GM18519 (cell line): Measurements from ENCODE around the gene TENT5A.
"Not testable (repeated sequence)": the region's sequence is repeated elsewhere in the genome, so short reads cannot be mapped to it uniquely, and the experiment has no call there.

Source experiments
- ATAC-seq: cut with Tn5 transposase; IDR thresholded peaks from one replicate; pipeline ENCODE4 v1.9.1; 2021; ENCODE audit warnings: mild to moderate bottlenecking, moderate library complexity; ENCODE audit not compliant: unreplicated experiment, low FRiP score

Gene TENT5A

DNA sequence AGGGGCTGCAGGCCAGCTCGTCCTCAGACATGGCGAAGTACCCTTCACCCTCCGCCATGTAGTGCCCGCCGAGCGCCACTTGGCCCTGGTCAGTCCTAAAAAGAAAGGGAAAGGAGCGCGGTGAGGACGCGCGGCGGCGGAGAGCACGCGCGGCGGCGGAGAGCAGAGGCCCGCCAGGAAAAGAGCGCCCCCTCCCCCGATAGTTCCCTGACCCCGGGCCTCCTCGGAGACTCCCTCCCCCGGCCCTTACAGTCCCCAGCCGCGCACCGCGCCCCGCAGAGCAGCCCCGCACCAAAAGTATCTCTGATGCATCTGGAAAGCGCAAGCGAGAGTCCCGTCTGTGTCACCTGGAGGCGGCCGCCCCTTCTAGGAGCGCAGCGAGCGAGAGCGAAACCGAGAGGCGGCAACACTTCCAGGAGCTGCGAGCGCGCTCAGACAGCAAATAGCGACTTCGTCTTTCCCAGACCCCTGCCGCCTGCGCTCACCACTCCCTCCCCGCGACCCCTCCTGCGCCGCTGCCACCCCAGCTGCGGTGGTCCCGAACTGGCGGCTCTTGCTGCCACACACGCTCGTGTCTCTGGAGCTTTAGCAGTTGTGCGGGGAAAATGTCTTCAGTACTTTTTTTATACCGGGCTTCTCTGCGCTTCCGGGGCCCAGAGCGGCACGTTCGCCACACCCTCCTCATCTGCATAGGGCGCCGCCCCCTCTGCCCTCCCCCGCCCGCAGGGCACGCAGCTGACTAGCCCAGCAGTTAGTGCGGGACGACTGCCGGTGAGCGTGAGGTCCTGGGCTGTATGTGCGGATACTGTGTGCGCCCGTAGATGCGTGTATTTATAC, at the start of gene TENT5A:
Gene TENT5A, minus strand, starts transcription at position 598 of the 837 bp plus-strand sequence. Its CDS starts 540 bp downstream, at position 58.
- peak; percentile 51 for ATAC-seq

DNA sequence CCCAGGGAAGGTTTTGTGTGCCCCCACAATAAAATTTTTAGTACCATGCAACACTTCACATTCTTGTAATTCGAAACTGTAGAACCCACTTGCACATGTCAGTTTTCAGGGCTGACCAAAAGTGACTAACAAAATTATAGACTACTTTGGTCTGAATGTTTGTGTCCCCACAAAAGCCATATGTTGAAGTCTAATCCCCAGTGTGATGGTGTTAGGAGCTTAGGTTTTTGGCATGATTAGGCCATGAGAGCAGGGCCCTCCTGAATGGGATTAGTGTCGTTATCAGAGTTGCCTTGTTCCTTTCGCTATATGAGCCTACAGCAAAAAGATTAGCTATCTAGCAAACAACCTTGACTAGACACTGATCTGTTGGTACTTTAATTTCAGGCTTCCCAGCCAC, 49.0 kb upstream of the TENT5A start:
- no peak for ATAC-seq

DNA sequence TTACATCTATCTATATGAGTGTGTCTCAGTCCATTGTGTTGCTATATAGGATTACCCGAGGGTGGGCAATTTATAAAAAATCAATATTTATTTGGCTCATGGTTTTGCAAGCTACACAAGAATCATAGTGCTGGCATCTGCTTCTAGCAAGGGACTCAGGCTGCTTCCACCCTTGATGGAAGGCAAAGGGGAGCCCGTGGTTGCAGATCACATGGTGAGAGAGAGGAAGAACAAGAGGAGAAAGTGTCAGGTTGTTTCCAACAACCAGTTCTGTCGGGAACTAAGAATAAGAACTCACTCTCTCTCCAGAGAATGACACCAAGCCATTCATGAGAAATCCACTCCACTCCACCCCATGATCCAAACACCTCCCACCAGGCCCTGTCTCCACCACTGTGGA, 48.2 kb upstream of the TENT5A start:
- ATAC-seq: no peak

DNA sequence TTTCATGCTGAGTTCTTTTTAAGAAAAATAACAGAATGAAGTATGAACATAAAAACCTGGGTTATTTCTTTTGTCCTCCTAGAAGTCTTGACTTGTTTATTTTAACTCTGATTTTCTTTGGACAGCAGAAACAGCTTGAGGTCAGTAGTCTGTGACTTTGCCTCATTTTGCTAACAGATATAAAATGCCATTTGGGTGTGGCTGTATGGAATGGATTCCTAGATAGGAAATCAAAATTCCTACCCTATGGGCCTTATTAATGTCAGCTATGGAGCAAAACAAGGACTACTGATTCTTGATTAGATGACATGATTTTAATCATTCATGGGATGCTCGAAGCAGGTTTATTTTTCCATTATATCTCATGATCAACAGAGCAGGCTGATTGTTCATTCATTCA, 46.8 kb upstream of the TENT5A start:
- ATAC-seq: no peak

DNA sequence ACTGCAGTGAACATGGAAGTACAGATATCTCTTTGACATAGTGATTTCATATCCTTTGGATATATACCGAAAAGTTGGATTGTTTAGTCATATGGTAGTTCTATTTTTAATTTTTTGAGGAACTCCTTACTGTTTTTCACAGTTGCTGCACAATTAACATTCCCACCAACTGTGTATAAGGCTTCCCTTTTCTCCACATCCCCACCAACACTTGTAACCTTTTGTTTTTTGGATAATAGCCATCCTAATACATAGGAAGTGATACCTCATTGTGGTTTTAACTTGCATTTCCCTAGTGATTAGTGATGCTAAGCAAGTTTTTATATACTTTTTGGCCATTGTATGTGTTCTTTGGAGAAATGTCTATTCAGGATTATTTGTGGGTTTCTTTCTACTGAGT, 45.1 kb upstream of the TENT5A start:
- no peak for ATAC-seq

DNA sequence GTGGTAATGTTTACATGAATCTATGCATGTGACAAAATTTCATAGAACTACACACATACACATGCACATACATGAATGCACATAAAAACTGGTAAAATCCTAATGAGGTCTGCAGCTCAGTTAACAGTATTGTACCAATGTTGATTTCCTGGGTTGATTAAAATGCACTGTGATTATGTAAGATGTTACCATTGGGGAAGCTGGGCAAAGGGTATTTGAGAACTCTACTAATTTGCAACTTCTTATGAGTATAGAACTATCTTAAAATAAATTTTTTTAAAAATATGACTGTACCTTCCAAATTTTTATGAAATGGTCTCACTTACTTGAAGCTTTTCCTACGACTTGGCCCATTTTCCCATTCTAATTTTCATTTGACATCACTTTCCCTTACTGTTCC, 43.4 kb upstream of the TENT5A start:
- no peak for ATAC-seq

DNA sequence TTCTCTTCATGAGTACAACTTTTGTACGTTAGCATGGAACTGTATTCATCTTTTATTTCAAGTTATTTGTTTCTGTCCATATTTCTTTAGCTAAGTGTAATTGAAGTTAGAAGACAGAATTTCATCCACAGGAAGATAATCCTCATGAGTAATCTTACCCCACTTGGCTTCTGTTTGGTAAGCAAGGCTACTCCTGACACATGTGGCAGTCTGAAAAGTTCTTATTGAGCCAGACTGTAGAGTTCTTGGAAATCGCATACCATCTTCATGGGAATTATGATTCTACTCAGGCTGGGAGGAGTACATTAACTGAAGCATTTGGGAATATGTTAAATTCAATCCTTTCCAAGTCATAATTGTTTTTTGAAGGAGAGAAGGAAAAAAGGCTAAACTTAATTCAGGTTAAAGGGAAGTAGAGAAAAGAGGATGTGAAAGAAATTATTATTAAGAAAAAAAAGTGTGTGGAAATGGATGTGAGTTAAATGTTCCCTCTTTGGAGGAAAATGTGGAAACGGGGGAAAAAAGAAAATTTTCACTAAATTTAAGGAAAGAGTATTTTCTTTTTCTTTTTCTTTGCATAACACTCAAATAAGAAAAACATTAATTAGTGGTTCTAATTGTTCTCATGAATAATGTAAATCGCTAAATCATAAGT, 41.5 kb upstream of the TENT5A start:
- ATAC-seq: no peak

DNA sequence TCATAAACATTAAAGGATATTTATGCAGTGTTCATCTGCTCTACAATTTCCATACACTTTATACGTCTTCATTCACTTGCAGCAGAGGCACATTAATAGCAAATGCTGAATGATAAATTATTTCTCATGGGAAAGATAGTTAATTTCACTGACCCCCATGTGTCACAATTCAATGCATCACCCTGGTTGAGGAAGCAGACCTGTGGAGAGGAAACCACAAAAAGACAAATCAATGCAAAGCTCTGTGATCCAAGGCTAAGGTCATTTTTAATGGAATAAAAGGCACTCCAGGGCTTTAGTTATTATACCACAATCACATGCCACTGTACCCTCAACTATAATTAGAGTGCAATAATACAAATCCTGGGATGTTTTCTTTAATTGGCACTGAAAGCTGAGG, 40.3 kb upstream of the TENT5A start:
- no peak for ATAC-seq

DNA sequence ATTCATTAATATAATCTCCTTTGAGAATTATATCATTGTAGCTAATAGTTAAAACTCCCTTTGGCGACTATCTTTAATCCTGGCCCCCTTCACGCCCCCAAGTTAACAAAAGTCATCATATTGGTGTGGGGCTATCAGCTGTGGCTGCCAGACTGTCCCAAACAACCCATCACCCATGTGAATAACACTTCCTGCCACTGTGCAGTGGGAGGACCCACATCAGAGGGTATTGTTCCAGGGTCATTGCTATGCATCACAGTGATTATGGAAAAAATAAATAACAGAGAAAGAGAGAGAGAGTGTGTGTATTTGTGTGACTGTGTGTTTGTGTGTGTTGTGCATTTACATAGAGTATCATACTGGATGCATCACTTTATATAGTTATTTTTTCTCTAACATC, 39.3 kb upstream of the TENT5A start:
- no peak for ATAC-seq

DNA sequence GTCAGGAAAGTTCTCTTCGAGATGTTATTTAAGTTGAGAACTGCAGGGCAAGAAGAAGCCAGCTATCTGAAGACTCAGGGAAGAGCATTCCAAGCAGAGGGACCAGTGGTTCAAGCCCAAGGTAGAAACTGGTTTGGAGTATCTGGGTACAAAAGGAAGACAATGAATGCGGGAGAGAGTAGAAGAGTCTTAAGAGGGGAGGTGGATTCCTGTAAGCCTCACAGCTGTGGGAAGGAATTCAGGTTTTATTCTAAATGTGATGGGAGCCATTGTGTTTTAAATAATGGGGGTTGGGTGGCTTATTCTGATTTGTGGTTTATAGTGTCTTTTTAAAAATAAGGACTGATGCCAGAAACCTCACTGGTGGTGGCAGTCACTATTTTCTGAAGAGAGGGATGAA, 37.6 kb upstream of the TENT5A start:
- ATAC-seq: no peak

DNA sequence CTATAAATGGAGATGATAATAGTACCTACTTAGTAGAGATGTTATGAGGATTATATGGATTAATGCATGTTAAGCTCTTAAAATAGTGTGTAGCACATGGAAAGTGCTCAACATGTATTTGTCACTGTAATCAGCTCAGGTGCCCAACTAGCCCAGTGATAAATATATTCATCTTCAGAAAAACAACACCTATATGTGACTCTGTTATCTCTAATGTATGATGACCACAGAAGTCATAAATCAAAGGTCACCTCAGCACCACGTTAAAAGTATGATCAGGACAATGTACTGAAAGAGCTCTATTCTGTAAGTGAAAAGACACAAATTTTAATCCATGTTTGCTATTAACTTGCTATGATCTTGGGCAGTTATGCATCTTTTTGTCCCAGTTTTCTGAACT, 36.8 kb upstream of the TENT5A start:
- ATAC-seq: no peak

DNA sequence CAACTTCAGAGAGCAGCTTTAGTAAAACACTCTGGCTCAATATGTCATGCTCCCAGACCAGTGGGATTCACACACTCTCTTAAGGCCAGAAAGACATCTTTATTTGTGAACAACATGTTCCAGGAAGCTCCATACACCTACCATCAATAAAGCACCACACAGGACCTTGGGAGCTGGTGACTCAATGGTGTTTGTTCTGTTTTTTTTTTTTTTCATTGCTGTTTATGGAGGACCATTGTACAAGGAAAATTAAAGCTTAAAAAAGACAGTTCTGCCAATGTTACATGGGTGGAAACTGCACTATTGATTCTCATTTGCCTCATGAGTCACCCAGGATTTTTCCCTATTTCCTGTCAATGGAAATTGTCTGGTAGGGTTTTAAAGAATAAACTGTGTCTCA, 36.3 kb upstream of the TENT5A start:
- ATAC-seq: no peak

DNA sequence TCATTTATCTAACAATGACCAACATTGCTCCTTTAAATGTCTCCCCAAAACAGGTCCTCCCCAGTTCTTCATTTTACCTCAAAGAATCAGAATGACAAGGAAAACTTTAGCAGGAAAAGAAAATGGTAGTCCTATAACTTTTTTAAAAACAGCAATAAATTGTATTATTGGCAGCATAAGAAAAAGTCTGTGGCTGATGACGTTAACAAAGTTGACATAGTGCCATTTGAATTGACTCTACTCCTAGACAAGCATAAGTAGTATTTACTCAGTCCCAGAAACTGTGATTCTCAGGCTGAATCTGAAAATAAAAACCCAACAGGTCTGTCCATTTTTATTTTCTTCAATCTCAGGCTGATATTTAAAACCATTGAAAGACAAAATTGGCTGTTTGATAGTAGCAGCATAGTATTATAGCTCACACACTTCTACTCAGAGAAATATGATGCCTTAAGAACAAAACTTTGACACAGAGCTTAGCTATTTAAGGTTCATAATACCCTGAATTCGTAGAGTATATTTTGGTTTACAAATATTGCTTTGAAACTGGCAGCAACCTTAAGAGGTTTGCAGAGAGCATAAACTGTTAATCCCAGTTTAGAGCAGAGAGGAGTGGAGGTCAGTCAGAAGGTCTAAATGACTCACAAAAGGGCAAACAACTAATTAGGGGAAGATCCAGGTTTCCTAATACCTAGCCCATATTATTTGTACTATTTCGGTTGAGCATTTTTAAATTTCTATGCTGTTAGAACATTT, 35.0 kb upstream of the TENT5A start:
- ATAC-seq: no peak

DNA sequence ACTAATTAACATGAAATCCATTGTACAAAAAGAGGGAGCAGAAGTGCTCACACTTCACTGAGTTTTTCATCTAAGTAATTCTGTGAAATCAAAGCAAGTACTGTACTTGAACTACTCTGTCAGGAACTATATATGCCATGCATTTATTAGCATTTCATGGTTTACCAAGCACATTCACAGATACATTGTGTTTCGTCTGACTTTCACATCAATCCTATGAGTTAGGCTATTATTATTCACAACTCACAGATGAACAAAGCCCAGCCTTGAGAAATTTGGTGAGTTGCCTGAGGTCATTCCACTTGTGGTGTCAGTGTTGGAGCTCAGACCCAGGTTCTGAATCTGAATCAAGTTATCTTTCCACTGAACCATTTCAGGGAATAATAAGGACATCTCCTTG, 33.7 kb upstream of the TENT5A start:
- no peak for ATAC-seq

DNA sequence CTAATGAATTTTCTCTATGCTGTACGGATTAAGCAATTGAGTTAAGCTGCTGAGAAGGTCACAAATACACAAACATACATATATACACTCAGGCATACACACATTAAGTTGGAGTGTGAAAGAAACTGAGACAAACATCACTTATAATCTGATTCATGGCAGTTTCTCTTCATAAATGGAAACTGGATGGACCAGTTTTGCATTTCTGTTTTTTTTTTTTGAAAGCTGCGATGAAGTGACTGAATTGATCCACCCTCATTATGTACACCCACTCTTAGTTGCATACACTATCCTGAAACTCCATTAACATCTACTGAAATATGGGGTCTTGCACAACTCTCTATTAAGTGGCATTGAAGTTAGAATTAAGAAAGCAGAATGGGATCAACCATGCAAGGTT, 32.9 kb upstream of the TENT5A start:
- ATAC-seq: no peak

DNA sequence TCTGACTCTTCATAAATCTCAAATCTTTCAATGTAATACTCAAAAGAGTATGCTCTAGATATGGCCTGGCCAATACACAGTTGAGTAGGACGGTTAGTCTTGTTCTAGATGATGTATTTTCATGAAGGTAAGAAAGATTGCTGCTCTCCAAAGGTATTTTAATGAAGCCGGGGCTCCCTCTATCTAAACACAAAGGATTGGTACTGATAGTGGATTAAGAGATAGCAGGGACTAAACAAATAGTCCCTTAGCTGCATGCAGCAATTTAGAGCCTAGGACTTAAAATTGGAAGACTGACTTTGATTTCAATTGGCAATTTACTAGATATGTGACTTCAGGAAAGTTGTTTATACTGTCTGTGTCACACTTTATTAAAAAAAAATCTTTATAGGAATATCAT, 31.4 kb upstream of the TENT5A start:
- ATAC-seq: no peak

DNA sequence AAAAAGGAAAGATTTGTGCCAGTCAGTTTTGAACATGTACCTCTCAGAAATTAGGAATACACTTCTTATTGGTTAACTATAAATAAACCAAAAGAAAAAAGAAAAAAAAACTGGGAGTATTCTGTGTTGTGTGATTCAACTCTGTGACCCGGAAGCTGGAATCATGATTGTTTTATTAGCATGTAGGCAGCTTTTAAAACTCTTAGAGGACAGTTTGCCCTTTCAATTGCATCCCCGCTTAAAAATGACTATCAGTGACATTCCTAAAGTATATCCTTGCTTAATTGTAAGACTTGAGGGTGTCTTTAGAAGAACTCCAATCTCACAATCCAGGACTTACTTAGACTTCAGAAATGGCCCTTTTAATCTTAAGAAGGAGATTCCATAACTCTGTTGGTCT, 29.1 kb upstream of the TENT5A start:
- no peak for ATAC-seq

DNA sequence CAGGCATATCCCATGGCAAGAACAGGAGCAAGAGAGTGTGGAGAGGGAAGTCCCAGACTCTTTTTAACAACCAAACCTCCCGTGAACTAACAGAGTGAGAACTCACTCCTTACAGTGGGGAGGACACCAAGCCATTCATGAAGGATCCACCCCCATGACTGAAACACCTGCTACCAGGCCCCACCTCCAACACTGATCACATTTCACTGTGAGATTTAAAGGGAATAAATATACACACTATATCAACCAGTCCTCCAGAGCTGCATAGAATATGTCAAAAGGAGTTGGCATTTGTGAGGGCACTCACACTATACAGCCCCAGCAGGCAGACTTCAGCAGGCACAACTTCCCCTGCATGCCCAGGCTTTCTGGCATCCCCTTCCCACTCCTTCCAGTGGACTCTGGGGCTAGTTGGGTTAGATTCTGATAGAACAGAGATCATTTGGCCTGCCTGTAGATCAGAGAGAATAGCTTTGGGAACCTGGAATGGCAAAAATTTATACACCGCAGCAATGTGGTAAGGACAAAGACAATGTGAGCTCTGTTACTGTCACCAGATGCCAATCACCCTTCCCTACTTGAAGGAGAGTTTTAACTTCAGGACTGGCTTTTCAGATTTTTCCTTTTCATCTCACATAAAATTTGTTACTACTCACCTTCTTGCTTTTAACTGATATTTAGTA, 25.2 kb upstream of the TENT5A start:
- ATAC-seq: no peak

DNA sequence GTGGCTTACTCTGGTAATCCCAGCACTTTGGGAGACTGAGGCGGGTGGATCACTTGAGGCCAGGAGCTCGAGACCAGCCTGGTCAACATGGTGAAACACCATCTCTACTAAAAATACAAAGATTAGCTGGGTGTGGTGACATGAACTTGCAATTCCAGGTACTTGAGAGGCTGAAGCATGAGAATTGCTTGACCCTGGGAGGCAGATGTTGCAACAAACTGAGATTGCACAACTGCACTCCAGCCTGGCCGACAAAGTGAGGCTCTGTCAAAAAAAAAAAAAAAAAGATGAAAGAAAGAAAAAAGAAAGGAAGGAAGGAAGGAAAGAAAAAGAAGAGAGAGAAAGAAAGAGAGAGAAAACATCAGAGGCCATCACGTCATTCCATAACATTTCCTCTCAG, 23.7 kb upstream of the TENT5A start:
- ATAC-seq: not testable (repeated sequence)

DNA sequence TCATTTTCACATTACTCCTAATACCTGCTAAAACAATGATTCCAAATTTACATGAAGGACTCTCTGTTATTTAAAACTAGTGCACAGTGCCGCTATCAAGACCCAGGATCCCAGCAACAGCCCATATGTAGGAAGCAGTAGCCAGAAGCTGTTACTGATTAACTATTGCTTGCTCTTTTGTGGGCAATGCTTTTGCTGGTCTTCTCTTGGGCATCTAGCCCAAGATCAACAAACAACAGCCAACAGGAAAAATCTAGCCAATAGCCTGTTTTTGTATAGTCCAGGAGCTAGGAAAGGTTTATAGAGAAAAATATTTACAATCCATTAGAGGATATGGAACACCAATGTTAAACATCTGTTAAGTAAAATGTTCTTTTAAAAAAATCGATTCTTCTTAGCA, 22.1 kb upstream of the TENT5A start:
- ATAC-seq: no peak

DNA sequence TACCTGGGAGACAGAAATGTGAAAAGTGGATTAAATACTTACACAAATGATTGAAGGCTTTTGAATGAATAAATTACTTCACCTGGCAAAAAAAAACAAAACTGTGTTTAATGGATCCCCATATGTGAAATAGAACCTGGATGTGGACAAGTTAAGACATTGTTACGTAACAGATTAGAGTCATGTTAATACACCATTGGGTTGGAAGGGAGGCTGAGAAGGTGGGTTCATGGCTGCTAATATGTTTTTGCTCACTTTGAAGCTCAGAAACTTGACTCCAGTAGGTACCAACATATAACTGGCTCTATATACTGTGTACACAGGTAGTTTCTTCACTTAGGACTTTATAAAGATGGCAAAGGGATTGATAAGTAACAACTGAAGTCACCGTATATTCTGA, 21.4 kb upstream of the TENT5A start:
- ATAC-seq: no peak
